ENCODE measurements around the gene TUBB.
"Not testable (repeated sequence)": the region's sequence is repeated elsewhere in the genome, so short reads cannot be mapped to it uniquely, and the experiment has no call there.

The TUBB gene

GRCh38 chr6:30721198-30722024 lies 1.3 kb downstream of the TUBB start:
- Histone ChIP-seq H3K4me1 (peaks cover 0 to 66% (median 35%) of the 10 kb centered on the region in 4 donors), H3K27ac (peak overlapping the region; percentile 78 to 88), H3K4me3 (peak overlapping the region; percentile 74 to 88), H3K27me3 (no peaks in the 10 kb centered on the region), H3K9me3 (no peaks in the 10 kb centered on the region), H3K36me3 (peaks cover 22 to 36% (median 26%) of the 10 kb centered on the region in 3 donors)
- intact Hi-C loops (cut with DNase I; ENCODE audit: low total_unique reads) = loop anchor here (1.0 to 5.0 kb wide), 2 partner anchors 42 to 104 kb away; partner anchors contain the start of genes MRPS18B and PPP1R10
- peak; percentile 39 to 40 for TF ChIP-seq CTCF (IDR thresholded peaks at IDR 0.05)
- DNase-seq = peak; percentile 85 to 94

- intact Hi-C loops (cut with DNase I; ENCODE audit: low total_unique reads) = loop anchor here (1.0 to 5.0 kb wide), 2 partner anchors 43 to 105 kb away; partner anchors contain the start of genes MRPS18B and PPP1R10
- H3K27me3 ChIP-seq, H3K9me3 ChIP-seq: not testable (repeated sequence)
- Histone ChIP-seq H3K4me3 (peak overlapping the region; percentile 74 to 88), H3K4me1 (peaks cover 0 to 61% (median 32%) of the 10 kb centered on the region in 4 donors), H3K36me3 (peaks cover 22 to 42% (median 27%) of the 10 kb centered on the region in 3 donors), H3K27ac (peak overlapping the region; percentile 78 to 88)
- peak in 1 of 2 donors; percentile 80 for DNase-seq
These were observed 1.8 kb downstream of the TUBB start for GRCh38 chr6:30722025-30722279.

DNA sequence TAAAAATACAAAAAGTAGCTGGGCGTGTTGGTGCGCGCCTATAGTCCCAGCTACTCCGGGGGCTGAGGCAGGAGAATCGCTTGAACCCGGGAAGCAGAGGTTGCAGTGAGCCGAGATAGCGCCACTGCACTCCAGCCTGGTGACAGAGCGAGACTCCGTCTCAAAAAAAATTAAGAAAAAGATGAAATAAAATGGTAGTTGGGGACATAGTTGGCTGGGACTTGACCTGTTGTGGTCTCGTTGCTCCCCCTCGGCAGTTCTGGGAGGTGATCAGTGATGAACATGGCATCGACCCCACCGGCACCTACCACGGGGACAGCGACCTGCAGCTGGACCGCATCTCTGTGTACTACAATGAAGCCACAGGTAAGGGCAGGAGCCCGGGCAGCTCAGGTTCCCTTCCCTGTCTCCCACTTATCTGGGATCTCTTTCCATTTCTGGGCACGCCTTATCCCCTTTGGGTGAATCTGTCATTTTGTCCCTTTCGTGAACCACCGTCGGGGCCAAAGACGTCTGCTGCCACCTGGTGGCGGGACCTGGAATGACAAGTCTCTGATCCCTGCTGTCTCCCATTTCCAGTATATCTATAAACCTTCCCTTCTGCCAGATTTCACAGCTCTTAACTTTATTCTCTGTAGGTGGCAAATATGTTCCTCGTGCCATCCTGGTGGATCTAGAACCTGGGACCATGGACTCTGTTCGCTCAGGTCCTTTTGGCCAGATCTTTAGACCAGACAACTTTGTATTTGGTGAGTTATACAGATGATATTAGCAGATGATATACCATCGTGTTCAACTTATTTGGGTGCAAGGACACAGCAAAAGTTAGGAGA lies 2.3 kb downstream of the TUBB start:
- Histone ChIP-seq H3K36me3 (peaks cover 27 to 47% (median 32%) of the 10 kb centered on the region in 3 donors), H3K4me1 (peaks cover 0 to 64% (median 32%) of the 10 kb centered on the region in 4 donors), H3K27me3 (no peaks in the 10 kb centered on the region), H3K9me3 (no peaks in the 10 kb centered on the region), H3K4me3 (peak overlapping the region; percentile 74 to 88), H3K27ac (peak overlapping the region; percentile 78 to 88)
- intact Hi-C loops (cut with DNase I; ENCODE audit: low total_unique reads) = loop anchor here (1.0 to 5.0 kb wide), 2 partner anchors 43 to 105 kb away; partner anchors contain the start of genes MRPS18B and PPP1R10
- TF ChIP-seq CTCF (IDR thresholded peaks at IDR 0.05) = peak; percentile 97 to 99
- DNase-seq = peak; percentile 72 to 89

GRCh38 chr6:30723159-30723842 lies 3.1 kb downstream of the TUBB start:
- peak overlapping the region in 1 of 2 donors; percentile 4 for H3K27ac ChIP-seq
- H3K4me3 ChIP-seq, H3K9me3 ChIP-seq, DNase-seq, H3K27me3 ChIP-seq: not testable (repeated sequence)
- peaks cover 0 to 64% (median 26%) of the 10 kb centered on the region in 4 donors for H3K4me1 ChIP-seq
- H3K36me3 ChIP-seq = peaks cover 35 to 55% (median 40%) of the 10 kb centered on the region in 3 donors
- intact Hi-C loops (cut with DNase I; ENCODE audit: low total_unique reads) = loop anchor here (5.0 kb wide), 1 partner anchor 106 kb away; the partner anchor contains the start of genes MRPS18B and PPP1R10

- not testable (repeated sequence) for H3K27me3 ChIP-seq, H3K9me3 ChIP-seq, DNase-seq, H3K4me3 ChIP-seq
- peaks cover 0 to 63% (median 25%) of the 10 kb centered on the region in 4 donors for H3K4me1 ChIP-seq
- H3K36me3 ChIP-seq = peaks cover 39 to 62% (median 48%) of the 10 kb centered on the region in 3 donors
- H3K27ac ChIP-seq = peak overlapping the region; percentile 8 to 23
- intact Hi-C loops (cut with DNase I; ENCODE audit: low total_unique reads) = loop anchor here (5.0 kb wide), 1 partner anchor 107 kb away; the partner anchor contains the start of genes MRPS18B and PPP1R10
These were observed 3.9 kb downstream of the TUBB start for GRCh38 chr6:30723843-30724741.

DNA sequence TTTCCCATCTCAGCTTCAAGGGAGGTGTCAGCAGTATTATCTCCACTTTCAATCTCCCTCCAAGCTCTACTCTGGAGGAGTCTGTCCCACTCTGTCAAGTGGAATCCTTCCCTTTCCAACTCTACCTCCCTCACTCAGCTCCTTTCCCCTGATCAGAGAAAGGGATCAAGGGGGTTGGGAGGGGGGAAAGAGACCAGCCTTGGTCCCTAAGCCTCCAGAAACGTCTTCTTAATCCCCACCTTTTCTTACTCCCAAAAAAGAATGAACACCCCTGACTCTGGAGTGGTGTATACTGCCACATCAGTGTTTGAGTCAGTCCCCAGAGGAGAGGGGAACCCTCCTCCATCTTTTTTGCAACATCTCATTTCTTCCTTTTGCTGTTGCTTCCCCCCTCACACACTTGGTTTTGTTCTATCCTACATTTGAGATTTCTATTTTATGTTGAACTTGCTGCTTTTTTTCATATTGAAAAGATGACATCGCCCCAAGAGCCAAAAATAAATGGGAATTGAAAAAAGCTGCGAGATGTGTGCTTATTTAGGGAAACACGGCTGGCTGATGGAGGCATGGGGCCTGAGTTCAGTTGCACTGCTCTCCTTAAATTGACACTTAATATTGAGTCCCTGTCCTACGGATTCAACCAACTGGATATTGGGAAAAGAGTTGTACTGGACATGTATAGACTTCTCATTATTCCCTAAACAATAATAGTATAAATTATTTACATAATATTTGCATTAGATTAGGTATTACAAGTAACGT lies 4.9 kb downstream of the TUBB start:
- intact Hi-C loops (cut with DNase I; ENCODE audit: low total_unique reads) = loop anchor here (5.0 kb wide), 1 partner anchor 108 kb away; the partner anchor contains the start of genes MRPS18B and PPP1R10
- peaks cover 0 to 55% (median 21%) of the 10 kb centered on the region in 4 donors for H3K4me1 ChIP-seq
- no peak overlapping the region for H3K4me3 ChIP-seq
- no peaks in the 10 kb centered on the region for H3K27me3 ChIP-seq
- H3K9me3 ChIP-seq = no peaks in the 10 kb centered on the region
- peaks cover 49 to 72% (median 58%) of the 10 kb centered on the region in 3 donors for H3K36me3 ChIP-seq
- TF ChIP-seq CTCF (IDR thresholded peaks at IDR 0.05) = no peak
- DNase-seq = no peak
- H3K27ac ChIP-seq = peak overlapping the region; percentile 8 to 23
